ENCODE data around the gene GNAL.

The GNAL gene

DNA sequence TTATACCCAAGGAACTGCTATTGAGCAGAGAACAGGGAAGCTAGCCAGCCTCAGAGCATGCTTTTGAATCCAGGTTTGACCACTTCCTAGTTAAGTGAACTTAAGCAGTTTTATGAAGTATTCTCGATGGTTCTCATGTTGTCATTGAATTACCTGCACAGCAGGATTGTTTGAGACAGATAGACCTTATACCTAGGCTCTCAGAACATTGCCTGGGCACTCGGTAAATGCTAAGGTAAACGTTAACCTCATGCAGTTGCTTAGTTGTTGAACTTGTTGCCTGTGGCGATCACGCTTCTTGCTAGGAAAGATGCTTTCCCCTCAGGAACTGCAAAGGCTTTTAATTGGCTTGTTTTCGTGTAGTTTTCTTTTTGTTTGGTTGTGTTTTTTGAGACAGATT is 128.2 kb downstream of the GNAL start:
- no peak for DNase-seq

DNA sequence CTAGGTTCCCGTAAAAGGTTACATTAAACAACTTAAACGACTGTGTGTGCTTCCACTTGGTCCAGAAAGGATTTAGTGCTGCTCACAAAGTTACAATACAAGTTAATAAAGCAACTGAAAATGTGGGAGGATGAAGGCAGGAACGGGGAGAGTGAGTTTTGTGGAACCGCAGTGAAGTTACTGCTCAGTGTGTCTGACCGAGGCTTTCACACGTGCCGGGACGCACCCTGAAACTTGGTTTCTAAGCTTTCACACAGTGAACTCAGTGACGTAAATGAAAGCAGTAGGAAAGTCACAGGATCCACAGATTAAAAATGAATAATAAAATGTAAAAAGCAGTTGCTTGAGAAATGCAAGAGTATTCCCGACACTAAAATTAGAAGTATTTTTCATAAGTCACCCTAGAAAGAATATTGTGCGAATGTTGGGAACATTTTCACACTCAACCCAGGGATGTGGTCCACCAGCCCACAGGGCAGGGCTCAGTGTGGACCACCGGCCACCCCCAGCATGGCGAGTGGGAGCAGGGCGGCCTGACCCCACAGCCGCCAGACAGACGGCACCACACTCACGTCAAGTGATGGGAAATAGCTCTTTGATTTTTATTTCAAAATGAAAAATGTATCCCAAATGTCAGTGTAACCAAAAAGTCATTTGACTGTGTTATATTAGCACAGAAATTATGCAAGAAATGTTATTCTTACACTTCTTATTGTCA is 129.6 kb downstream of the GNAL start:
- DNase-seq: no peak

DNA sequence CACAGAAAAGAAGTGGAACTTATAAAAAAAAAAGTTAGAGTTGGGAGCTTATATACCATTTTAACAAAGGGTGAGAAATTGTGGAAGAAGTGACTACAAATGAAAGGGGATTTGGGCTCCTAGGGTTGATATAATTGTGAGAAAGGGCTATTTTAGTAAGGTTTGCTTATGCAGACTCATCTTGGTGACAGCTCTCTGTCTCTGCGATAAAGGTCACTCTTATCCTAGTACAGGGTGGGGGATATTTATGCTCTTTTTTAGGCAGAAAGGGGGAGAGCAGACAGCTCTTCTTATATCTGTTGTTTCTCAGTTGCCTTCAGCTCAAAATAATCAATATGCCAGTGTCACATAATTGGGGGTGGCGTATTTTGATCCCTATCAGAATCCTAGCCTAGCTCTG is 130.9 kb downstream of the GNAL start:
- no peak for DNase-seq

DNA sequence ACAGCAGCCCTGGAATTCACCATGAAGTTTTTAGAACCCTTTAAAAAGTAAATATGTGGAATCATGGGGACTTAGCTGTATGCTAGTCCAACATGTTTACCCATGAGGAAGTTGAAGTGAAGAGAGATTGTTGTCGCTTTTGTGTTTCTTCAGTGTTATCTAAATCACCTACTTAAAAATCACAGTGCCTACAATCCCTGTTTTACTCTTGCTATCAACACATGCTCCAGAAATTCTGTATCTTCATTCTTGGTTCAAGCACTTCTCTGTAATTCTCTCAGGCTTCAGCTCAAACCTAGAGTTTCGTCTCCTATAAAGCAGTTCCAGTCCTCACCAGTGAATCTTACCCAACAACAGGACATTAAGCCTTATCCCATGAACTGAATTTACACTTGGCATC is 131.6 kb downstream of the GNAL start:
- DNase-seq: no peak

DNA sequence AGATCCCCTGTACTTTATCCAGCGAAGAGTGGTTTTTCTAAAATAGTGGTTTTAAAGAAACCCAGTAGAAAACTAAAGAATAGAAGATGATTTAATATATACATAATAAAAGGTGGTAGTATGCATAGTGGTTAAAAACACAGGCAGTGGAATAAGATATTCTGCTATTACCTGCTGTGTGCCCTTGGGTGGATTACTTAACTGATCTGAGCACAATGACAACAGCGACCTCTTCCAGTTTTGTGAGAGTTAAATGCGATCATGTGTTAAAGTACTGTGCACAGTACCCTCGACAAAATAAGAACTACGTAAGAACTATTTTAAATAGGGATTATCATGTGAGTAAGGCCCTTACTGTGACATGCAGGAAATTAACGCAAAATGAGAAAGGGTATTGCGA is 132.1 kb downstream of the GNAL start:
- no peak for DNase-seq

DNA sequence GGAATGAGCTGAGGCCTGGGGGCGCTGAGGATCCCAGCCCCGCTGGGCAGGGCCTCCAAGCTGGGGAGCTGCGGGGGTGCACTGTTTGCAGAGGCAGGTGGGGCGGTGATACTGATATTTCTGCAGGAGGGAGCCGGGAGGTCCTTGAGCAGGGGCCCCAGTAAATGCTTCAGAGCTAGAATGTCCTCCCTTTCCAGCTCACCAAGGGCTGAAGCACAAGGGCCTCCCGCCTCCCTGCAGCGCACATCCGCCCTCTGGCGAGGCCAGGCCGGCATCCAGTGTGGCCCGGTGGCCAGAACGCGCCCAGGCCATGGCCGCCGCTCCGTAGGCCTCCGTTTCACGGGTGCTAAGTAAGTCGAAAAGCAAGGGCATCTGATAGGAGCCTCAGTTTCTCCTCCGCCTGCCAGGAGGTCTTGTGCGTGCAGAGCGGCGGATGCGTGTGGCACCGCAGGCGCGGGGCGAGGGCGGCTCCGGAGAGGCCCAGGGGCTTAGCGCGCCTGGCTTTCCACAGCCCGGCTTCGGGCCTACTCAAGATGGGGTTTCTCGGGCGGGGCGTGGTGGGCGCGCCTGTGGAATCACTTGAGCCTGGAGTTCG is 132.7 kb downstream of the GNAL start:
- DNase-seq: no peak

DNA sequence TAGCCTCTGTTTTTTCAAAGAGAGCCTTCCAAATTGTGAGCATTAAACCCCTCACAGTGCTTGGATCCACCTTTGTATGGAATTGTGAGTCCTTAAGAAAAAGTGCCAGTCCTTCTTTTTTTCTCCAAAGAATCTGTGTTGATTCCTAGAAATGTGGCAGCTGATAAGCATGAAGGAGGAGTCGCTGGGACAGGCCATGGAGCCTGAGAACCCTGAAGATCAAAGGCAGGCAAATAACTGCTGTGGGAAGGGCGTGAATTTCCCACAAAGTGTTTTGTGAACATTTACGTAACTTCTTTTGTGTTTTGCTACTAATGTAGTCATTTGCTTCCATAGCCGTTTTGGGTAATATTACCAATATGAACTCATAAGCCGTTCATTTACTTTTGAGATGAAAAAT is 134.5 kb downstream of the GNAL start:
- DNase-seq: no peak

DNA sequence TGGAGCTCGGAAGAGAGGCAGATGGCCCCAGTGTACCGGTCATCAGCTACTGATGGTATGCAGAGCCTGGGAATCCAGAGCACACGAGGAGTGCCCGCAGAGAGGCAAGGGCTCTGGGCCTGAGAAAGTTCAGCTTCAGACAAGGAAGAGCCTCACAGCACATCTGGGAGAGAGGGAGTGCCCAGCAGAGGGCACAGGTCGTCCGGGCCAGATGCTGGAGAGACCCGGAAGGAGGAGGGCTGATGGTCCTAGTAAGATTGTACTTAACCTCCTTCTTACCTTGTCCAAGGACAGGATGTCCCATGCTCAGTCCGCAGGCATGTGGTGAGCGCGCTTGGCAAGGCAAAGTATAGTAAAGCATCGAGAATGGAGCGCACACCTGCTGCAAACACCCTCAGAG is 137.8 kb downstream of the GNAL start:
- no peak for DNase-seq

DNA sequence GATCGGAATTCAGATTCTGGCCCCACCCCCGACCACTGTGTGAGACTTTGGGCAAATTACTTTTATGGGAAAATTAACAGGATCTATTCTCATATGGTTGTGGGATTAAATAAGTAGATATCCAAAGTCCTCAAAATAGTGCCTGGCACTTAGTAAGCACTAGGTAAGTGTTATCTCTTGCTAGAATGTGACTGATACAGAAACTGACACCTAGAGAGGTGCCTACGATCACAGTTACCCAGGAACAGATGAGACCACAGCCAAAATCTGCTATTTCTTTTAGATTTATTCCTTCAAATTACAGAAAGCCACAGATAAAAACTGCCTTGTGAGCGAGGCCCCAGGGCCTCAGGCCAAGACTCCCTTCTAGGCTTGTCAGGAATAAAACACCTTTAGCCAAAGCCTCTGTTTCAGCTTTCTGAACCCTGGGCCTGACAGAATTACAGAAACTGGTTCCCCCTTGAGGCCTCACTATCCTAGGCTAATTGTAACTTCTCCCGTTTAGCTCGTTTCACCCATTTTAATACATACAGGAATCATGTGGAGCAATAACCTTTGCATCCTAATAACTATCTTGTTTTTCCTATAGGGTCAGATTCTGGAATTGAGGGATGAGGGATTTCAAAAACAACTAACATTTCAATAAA is 139.8 kb downstream of the GNAL start:
- no peak for DNase-seq

DNA sequence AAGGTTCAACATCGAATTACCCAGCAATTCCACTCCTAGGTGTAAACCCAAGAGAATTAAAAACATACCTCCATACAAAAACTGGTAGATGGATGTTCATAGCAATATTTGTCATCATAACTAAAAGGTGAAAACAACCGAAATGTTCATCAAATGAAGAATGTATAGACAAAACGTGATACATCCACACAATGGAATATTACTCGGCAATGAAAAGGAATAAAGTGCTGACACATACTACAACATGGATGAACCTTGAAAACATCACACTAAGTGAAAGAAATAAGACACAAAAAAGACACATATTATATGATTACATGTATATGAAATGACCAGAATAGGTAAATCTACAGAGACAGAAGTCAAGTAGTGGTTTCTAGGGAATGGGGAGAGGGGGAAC is 141.5 kb downstream of the GNAL start:
- no peak for DNase-seq

DNA sequence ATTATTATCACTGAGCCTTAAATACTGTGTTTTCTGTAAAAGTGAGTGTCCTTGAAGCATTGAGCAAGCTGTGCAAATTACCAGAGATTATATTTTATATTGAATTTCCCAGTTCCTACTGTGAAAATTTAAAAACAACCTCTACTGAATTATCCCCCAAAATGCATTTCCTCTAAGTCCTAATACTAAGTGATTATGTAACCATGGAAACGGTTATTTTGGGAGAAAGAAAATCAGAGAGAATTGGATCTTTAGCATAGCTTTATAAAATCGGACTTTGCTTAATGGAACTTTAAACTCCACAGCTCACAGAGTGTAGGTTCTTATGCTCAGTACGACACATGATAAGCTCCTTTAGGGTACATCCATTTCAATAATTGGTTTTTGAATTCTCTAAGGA is 142.9 kb downstream of the GNAL start:
- no peak for DNase-seq

DNA sequence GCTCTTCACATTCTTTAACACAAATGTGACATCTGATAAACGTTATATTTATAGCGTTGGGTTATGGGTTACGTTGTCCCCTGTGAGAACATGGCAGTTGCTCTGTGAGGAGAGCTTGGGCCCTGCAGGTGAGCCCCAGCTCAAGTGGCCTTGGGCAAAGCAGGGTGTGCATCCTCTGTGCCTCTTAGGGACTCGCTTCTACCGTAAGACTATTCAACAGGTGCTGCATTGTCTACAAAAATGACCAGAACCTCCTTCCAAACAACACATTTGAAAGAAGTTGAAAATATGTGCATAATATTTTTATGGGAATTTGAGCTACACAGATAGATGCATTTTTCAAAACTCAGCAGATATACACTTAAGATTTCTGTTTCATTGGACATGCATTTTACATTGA is 145.7 kb downstream of the GNAL start:
- DNase-seq: no peak

DNA sequence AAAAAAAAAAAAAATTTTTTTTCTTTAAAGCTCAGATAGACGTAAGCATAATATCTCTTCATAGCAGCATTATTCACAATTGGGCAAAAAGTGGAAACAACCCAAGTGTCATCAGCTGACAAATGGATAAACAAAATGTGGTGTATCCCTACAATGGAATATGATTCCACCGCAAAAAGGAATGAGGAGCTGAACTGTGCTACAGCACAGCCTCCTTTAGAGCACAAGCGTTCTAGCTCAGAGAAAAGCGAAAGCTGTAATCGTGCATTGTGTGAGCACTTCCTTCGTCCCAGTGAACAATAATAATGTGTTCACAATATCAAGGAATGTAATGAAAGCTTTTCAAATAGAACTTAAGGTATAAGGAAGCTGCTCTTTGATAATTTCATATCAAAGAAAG is 150.5 kb downstream of the GNAL start:
- no peak for DNase-seq

DNA sequence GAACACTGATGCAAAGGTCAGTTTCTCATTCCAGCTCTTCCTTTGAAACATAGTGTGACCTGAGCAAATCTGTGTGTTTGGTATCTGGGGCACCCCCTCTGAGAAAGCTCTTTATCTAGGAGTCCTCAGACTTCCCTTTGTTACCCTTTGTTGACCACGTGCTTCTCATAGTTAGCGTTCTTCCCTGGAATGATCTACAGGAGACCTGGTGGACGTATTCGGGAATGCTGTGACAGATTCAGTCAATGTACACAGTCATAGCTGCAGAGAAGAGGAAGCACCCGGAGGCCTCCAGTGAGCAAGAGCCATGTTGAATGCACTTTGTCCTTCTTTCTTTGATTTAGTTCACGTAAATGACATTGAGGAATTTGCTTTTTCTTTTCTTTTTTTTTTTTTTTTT is 151.4 kb downstream of the GNAL start:
- no peak for DNase-seq

DNA sequence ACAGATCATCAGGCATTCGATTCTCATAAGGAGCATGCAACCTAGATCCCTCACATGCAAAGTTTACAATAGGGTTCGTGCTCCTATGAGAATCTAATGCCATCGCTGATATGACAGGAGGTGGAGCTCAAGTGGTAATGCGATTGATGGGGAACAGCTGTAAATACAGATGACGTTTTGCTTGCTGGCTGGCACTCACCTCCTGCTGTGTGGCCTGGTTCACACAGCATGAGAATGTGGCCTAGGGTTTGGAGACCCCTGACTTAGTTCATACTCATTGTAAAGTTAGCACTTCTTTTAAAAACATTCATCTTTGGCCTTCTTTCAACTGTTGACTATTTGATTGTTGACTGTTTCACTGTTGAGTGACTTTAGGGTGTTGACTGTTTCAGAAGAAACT is 153.5 kb downstream of the GNAL start:
- DNase-seq: no peak

DNA sequence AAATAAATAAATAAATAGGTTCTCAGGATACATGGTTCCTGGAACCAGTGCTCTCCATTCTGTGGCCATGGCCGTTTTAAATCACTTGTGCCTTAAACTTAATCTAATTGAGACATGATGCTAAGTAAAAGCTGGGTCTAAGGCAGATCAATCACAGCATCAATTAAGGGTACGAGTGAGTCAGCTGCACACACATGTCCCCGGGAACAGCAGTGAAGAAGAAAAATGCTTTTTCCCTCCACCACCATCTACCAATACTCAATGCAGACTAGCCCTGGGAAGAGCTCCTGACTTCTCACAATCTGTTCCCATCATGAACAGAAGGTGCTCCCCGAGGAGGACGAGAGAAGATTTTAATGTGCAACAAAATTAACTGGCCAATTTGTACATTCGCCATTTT is 155.4 kb downstream of the GNAL start:
- DNase-seq: no peak

DNA sequence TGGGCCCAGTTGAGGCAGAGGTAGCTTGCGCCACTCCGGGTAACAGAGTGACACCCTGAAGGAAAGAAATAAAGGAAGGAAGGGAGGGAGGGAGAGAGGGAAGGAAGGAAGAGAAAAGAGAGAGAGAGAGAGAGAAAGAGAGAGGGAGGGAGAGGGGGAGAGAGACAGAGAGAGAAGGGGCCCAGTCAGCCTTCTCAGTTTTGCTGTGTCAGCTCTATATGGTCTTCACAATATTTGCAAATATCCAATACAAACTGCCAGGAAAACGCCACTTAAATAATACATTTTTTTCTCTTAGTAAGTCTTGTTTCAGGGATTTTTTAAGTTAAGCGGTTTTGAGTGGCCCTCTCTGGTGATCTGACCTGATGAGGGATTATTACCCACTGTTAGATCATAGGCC is 156.6 kb downstream of the GNAL start:
- DNase-seq: no peak

DNA sequence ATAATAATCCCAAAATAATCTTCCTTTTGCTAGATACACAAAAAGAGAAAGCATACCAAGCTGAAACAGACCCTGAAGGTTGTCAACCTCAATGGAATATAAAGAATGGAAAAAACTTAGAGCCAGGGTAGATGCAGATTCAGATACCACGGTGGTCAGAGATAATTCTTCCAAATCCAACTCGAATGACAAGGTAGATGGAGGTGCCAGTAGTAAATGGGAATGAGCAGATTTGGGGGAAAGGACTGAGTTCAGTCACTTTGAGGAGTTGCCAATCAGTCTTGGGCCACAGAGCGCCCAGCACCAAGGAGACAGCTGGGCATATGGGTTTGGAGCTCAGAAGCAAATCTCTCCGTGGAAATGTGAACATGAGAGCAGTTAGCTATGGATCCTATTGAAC is 158.7 kb downstream of the GNAL start:
- no peak for DNase-seq

DNA sequence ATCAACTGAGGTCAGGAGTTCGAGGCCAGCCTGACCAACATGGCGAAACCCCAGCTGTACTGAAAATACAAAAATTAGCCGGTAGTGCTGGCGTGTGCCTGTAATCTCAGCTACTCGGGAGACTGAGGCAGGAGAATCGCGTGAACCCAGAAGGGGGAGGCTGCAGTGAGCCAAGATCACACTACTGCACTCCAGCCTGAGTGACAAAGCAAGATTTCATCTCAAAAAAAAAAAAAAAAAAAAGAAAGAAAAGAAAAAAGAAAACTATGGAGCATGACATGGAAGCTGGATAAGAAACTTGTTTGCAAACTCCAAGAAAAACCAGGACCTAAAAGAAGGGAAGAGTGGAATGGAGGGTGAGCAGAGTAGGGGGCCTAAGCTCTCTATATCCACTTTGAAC is 160.2 kb downstream of the GNAL start:
- DNase-seq: no peak

DNA sequence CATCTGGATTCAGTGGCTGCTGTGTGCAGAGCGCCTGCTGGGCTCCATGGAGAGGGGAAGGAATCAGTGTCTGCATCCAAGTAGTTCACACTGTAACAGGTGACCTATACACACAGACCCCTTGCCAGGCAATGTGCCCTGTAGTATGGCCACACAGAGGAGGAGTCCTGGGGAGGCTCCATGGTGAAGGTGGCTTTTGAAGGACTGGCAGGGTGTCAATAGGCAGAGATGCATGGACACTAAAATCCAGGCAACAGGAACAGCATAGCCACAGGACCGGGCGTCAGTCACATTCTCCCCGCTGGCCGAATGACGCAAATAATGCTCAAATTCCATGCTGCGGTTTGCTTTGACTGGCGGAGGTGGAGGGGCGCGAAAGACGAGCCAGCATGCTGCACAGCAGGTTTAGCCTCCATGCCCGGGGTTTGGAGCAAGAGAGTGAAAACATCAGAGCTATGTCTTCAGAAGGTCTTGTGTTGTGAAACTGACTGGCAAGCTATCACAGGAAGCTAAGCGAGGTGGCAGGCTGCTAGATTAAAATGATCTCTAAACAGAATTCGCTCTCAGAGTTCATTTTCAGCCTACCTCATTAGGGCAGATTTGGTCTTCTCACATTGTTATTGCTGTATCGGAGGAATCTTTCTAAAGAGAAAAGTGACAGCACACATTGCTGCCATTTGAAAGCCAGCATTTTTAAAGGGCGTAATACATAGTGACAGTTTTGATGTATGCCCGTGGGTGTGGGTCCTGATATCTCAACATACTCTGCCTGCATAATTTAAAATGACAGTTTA is 161.0 kb downstream of the GNAL start:
- peak; percentile 46 for DNase-seq

DNA sequence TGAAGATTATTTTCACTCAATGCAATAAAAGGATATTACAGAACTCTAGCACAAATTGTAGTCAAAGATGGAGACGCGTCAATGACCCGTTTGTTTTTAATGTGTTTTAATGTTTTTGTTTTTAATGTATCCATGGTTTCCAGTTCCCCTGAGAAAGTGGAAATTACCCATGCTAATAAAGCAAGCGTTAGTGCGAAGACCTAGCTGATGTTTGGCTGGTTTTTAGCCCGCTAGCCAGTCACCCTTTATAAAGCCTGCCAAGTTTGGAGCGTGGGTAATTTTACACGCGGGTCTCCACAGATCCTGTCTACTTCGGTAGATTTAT is 161.7 kb downstream of the GNAL start:
- DNase-seq: no peak

DNA sequence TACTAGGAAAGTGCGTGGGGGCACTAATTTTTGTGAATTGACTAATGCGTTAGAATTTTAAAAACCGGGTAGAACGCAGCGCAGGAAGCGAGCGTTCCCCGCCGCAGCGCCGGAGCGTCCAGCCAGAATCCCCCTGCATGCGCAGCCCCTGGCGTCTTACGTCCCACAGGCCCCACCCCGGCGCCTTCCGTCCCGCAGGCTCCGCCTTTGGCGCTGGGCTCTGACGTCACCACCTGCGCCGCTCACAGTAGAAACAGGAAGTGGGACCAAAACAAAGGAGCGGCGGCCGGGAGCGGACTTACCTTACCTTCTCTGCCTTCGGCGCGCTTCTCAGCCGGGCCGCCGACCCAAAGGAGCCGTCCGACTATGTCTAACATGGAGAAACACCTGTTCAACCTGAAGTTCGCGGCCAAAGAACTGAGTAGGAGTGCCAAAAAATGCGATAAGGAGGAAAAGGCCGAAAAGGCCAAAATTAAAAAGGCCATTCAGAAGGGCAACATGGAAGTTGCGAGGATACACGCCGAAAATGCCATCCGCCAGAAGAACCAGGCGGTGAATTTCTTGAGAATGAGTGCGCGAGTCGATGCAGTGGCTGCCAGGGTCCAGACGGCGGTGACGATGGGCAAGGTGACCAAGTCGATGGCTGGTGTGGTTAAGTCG is 162.2 kb downstream of the GNAL start, which contains the start of gene CHMP1B:
Gene CHMP1B (plus strand): TSS at position 268 of the 660 bp plus-strand sequence. CDS start 99 bp downstream, at position 367.
- peak; percentile 97 for DNase-seq

DNA sequence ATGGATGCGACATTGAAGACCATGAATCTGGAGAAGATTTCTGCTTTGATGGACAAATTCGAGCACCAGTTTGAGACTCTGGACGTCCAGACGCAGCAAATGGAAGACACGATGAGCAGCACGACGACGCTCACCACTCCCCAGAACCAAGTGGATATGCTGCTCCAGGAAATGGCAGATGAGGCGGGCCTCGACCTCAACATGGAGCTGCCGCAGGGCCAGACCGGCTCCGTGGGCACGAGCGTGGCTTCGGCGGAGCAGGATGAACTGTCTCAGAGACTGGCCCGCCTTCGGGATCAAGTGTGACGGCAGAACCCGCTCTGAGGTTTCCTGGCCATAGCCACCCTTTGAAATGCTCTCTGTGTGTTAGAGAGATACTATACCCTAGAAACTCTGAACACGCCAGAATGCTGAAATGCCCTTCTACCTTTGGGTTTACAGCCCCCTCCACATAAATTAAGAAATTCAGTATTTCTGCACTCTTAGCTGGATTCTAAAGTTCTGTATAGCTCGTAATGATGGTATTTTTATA is 162.8 kb downstream of the GNAL start:
- DNase-seq: no peak

All from COR-L47 (cell line).